22Rv1 (cell line): ENCODE results near the gene LGR6.

ENCODE experiments used
- H3K27ac ChIP-seq: fragments of 450-650 bp; 2 replicates; pipeline ENCODE4 v1.5.1; 2017
- ZFX ChIP-seq: fragments of 450-650 bp; IDR thresholded peaks from 2 replicates; pipeline ENCODE4 v1.6.1; 2017; ENCODE audit warnings: antibody characterized with exemption, borderline replicate concordance
- TF ChIP-seq, protein P1 (sequence below): fragments of 450-650 bp; IDR thresholded peaks from 2 replicates; pipeline ENCODE4 v1.5.1; 2017; ENCODE audit warnings: mild to moderate bottlenecking

Gene LGR6

GRCh38 chr1:202200669-202201068 is 7.1 kb downstream of the LGR6 start:
- TF ChIP-seq ZFX = no peak
- TF ChIP-seq, protein P1, sequence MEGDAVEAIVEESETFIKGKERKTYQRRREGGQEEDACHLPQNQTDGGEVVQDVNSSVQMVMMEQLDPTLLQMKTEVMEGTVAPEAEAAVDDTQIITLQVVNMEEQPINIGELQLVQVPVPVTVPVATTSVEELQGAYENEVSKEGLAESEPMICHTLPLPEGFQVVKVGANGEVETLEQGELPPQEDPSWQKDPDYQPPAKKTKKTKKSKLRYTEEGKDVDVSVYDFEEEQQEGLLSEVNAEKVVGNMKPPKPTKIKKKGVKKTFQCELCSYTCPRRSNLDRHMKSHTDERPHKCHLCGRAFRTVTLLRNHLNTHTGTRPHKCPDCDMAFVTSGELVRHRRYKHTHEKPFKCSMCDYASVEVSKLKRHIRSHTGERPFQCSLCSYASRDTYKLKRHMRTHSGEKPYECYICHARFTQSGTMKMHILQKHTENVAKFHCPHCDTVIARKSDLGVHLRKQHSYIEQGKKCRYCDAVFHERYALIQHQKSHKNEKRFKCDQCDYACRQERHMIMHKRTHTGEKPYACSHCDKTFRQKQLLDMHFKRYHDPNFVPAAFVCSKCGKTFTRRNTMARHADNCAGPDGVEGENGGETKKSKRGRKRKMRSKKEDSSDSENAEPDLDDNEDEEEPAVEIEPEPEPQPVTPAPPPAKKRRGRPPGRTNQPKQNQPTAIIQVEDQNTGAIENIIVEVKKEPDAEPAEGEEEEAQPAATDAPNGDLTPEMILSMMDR = no peak

GRCh38 chr1:202201266-202201665 is 7.7 kb downstream of the LGR6 start:
- H3K27ac ChIP-seq = no peak overlapping the region
- TF ChIP-seq ZFX = no peak
- TF ChIP-seq, protein P1 = no peak

More at GRCh38 chr1:202200669-202201068, 7.1 kb downstream of the LGR6 start:
- no peak overlapping the region for H3K27ac ChIP-seq

DNA sequence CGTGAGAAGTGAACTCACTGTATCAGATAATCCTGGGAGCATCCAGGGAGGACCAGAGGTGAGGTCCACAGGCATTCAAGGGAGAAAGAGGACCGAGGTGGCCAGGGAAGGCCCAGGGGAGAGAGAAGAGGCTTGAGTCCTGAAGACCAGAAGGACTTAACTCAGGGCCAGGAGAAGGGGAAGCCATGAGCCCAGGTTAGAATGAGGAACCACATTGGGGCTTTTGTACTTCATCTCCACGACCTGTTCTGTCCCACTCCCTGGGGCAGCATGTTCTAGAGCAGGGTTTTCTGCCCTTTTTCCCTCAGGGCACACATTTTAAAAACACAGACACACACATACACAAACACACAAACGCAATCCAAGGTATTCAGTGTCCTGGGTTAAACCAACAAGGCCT is 8.4 kb downstream of the LGR6 start:
- no peak overlapping the region for H3K27ac ChIP-seq
- TF ChIP-seq, protein P1 = no peak
- no peak for TF ChIP-seq ZFX

DNA sequence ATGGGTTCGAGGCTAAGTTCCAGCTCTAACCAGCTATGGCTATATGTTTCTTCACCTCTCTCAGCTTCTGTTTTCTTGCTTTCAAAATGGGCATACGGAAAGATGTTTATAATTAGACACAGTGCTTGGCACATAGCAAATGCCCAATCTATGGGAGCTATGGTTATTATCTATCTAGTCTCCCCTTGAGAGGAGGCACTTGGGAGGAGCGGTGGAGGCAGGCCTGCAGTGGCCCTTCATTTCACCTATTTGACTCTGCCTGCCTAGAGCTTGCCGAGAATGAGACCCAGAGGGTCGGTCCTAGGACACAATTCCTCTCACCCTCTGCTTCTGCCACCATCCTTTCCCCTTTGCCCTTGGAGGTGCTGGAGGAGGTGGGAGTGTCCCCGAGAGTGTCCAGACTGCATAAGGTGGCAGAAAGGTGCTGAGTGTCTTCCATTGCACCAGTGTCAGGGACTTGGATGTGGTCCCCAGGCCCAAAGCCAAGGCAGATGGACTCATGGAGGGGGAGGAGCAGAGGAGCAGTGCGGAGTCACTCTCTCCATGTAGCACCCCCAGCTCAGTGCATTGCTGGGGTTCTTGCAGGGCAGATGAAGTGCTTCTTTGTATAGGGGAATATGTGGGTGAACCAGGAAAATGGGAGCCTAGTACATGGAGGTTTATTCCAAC is 9.0 kb downstream of the LGR6 start:
- TF ChIP-seq, protein P1 = no peak
- no peak for TF ChIP-seq ZFX
- no peak overlapping the region for H3K27ac ChIP-seq

DNA sequence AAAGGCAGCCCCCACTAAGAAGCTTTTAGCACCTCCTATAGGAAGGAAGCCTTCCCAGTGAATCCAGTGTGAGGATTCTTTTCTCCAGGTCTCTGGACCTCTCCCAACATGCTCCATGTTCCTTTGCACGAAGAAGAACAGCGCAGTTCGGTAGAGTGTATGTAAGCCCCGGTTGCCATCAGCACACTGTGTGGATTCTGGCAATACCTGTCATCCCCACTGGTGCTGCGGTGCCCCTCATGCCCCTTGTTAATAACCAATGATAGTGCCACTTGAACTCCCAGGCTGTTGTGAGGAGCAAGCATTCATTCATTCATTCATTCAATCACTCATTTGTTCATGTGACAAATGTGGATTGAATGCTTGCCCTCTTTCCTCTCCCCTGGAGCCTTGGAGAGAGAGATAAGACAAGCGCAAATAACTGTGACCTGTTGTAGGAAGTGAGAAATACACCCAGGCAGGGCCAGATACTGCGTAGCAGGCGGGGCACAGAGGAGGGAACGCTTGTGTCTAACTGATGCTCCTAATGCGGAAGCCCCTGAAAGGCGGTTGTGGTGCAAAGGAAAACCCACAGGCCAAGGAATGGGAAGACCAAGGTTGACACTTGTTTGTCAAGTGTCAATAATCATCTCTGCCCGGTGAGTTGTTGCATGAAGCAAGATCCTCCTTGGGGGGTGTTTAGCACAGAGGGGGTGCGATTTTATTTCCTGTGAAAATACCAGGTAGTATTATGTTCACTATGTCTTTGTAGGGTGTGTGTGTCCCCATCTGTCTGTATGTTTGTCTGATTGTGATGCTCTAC is 9.8 kb downstream of the LGR6 start:
- no peak overlapping the region for H3K27ac ChIP-seq
- no peak for TF ChIP-seq ZFX
- TF ChIP-seq, protein P1 = no peak

GRCh38 chr1:202204065-202204464 is 10.5 kb downstream of the LGR6 start:
- H3K27ac ChIP-seq = no peak overlapping the region
- TF ChIP-seq, protein P1 = no peak
- no peak for TF ChIP-seq ZFX
